HCT116 (cell line): ENCODE data around the gene TRPV4. TPM values are rescaled to one million over a fixed set of nuclear protein-coding genes. Genes with fewer than 3 reads are reported as not detected.

Experiments used
- ATAC-seq: fragments of 200-7000 bp; cut with Tn5 transposase; 2 replicates; pipeline ENCODE4 v1.9.1; 2020; ENCODE audit warnings: mild to moderate bottlenecking, moderate library complexity
- BruUV-seq: library from RNA; stranded (reverse); fragments of 400-500 nt; replicated peaks from 2 replicates; lab custom pipeline; 2021; lab: Mats Ljungman, UMichigan
- CTCF ChIA-PET: fragments of 300-600 bp; sonication (Branson Sonifier 250); formaldehyde crosslinking; loops from one replicate; lab custom pipeline; 2021; ENCODE audit warnings: antibody characterized with exemption; lab: Charles Lee
- POLR2A ChIA-PET: fragments of 300-600, 350-600 bp; sonication (Branson Sonifier 250); formaldehyde crosslinking; loops from one replicate; lab custom pipeline; 2021; ENCODE audit warnings: antibody characterized with exemption; lab: Charles Lee
- RAD21 ChIA-PET, 2 experiments: fragments of 300-600 bp; sonication (Branson Sonifier 250); formaldehyde crosslinking; loops; one replicate each; lab custom pipeline; 2023; ENCODE audit warnings: low total read pairs in 2 of 2; ENCODE audit not compliant: uncharacterized antibody in 2 of 2, unreplicated experiment in 2 of 2, low non-redundant PET in 1 of 2; lab: Charles Lee
- DNase-seq: peaks from one replicate; pipeline ENCODE4 v3.0.0-alpha.2; 2010; ENCODE audit warnings: low read depth, low spot score
- H2AFZ ChIP-seq: fragments of 200-600 bp; shearing (Covaris generic), sonication (generic); 2 replicates; pipeline ENCODE4 v1.6.1; 2017; ENCODE audit warnings: low read depth, mixed run types, mixed read lengths, antibody characterized with exemption, low read length; ENCODE audit not compliant: poor library complexity, severe bottlenecking
- H3K27ac ChIP-seq: 2 replicates; pipeline ENCODE4 v1.5.1; 2012; ENCODE audit warnings: low read depth, low read length
- H3K27me3 ChIP-seq: fragments of 200-600 bp; sonication (generic); 2 replicates; pipeline ENCODE4 v1.6.1; 2016; ENCODE audit warnings: mixed run types, low read length, mixed read lengths; ENCODE audit not compliant: insufficient read depth
- H3K36me3 ChIP-seq, 2 experiments: fragments of 200-500 bp in 1 of 2; fragments of 200-600 bp in 1 of 2; sonication (Bioruptor generic) in 1 of 2; sonication (generic) in 1 of 2; 2 replicates each; pipeline versions ENCODE4 v1.5.1 to v1.6.1; 2014 to 2016; ENCODE audit warnings: low read length in 2 of 2, inconsistent platforms in 1 of 2, mixed read lengths in 1 of 2, mixed run types in 1 of 2; ENCODE audit not compliant: insufficient read depth in 2 of 2, control insufficient read depth in 1 of 2
- H3K4me1 ChIP-seq, 2 experiments: fragments of 200-600 bp in 1 of 2; sonication (generic) in 1 of 2; 2 replicates each; pipeline versions ENCODE4 v1.5.1 to v1.6.1; 2012 to 2017; ENCODE audit warnings: low read length in 2 of 2, inconsistent platforms in 1 of 2, mild to moderate bottlenecking in 1 of 2, mixed read lengths in 1 of 2, mixed run types in 1 of 2, moderate library complexity in 1 of 2; ENCODE audit not compliant: insufficient read depth in 2 of 2, control insufficient read depth in 1 of 2
- H3K4me2 ChIP-seq: fragments of 200-600 bp; sonication (generic); 2 replicates; pipeline ENCODE4 v1.6.1; 2017; ENCODE audit warnings: mixed run types, low read length, mixed read lengths
- H3K4me3 ChIP-seq, 2 experiments: fragments of 200-600 bp in 1 of 2; sonication (generic) in 1 of 2; replicated peaks in 1 of 2; 2 replicates each; pipeline ENCODE4 v1.5.1; 2011 to 2016; ENCODE audit warnings: low read length in 2 of 2, control low read depth in 1 of 2, low read depth in 1 of 2, mild to moderate bottlenecking in 1 of 2, mixed read lengths in 1 of 2, mixed run types in 1 of 2
- H3K79me2 ChIP-seq: fragments of 200-600 bp; sonication (generic); 2 replicates; pipeline ENCODE4 v1.6.1; 2017; ENCODE audit warnings: mild to moderate bottlenecking, mixed run types, low read length, moderate library complexity, mixed read lengths; ENCODE audit not compliant: insufficient read depth
- H3K9ac ChIP-seq: fragments of 200-600 bp; sonication (generic); 2 replicates; pipeline ENCODE4 v1.6.1; 2016; ENCODE audit warnings: low read length, mixed read lengths
- H3K9me2 ChIP-seq: fragments of 200-600 bp; sonication (generic), shearing (Covaris generic); 2 replicates; pipeline ENCODE4 v1.6.1; 2017; ENCODE audit warnings: mixed run types, mild to moderate bottlenecking, moderate library complexity; ENCODE audit not compliant: insufficient read depth
- H3K9me3 ChIP-seq, 2 experiments: fragments of 200-500 bp in 1 of 2; fragments of 200-600 bp in 1 of 2; sonication (Bioruptor generic) in 1 of 2; sonication (generic) in 1 of 2; 2 replicates each; pipeline ENCODE4 v1.6.1; 2014 to 2017; ENCODE audit warnings: low read length in 2 of 2, mixed read lengths in 2 of 2, inconsistent platforms in 1 of 2, low read depth in 1 of 2, mild to moderate bottlenecking in 1 of 2, mixed run types in 1 of 2, moderate library complexity in 1 of 2; ENCODE audit not compliant: control insufficient read depth in 1 of 2, insufficient read depth in 1 of 2
- H4K20me1 ChIP-seq: fragments of 200-600 bp; sonication (generic), shearing (Covaris generic); 2 replicates; pipeline ENCODE4 v1.6.1; 2017; ENCODE audit warnings: mixed run types, mild to moderate bottlenecking, moderate library complexity; ENCODE audit not compliant: insufficient read depth
- CTCF ChIP-seq, 3 experiments: fragments of 200-600 bp in 1 of 3; sonication (generic) in 1 of 3; IDR thresholded peaks in 2 of 3; conservative IDR thresholded peaks in 1 of 3; 2 replicates each; pipeline ENCODE4 v1.5.1; 2012 to 2017; ENCODE audit warnings: low read depth in 2 of 3, low read length in 2 of 3, antibody characterized with exemption in 1 of 3, borderline replicate concordance in 1 of 3, control low read depth in 1 of 3, mild to moderate bottlenecking in 1 of 3, mixed read lengths in 1 of 3, mixed run types in 1 of 3, moderate library complexity in 1 of 3; ENCODE audit not compliant: insufficient read depth in 1 of 3
- EGR1 ChIP-seq: IDR thresholded peaks from 2 replicates; pipeline ENCODE4 v1.6.1; 2012; ENCODE audit warnings: low read depth
- EZH2phosphoT487 ChIP-seq: fragments of 200-600 bp; IDR thresholded peaks from 2 replicates; pipeline ENCODE4 v1.6.1; 2018; ENCODE audit warnings: antibody characterized with exemption, borderline replicate concordance
- RAD21 ChIP-seq: IDR thresholded peaks from 2 replicates; pipeline ENCODE4 v1.6.1; 2012; ENCODE audit warnings: low read depth, mild to moderate bottlenecking
- SIN3A ChIP-seq: IDR thresholded peaks from 2 replicates; pipeline ENCODE4 v1.6.1; 2012; ENCODE audit warnings: low read depth
- TCF7L2 ChIP-seq: IDR thresholded peaks from 2 replicates; pipeline ENCODE4 v1.7.0; 2011; ENCODE audit warnings: borderline replicate concordance, inconsistent platforms; ENCODE audit not compliant: insufficient read depth, insufficient read length; ENCODE audit errors: extremely low read depth
- ZNF274 ChIP-seq: fragments of 200-500 bp; sonication (Bioruptor generic); IDR thresholded peaks from 2 replicates; pipeline ENCODE4 v1.6.1; 2014; ENCODE audit warnings: mild to moderate bottlenecking, low read depth, low read length, inconsistent platforms
- intact Hi-C: fragments of 100-400 bp; cut with micrococcal nuclease; formaldehyde crosslinking; loops from 2 replicates; pipeline ENCODE4 v1.10.0; 2022
- total RNA-seq: library from RNA; stranded (reverse); gene quantifications from one replicate; pipeline ENCODE4 v1.2.1, GENCODE V29; 2021; ENCODE audit not compliant: unreplicated experiment
- TF ChIP-seq, protein P1 (sequence below): IDR thresholded peaks from 2 replicates; pipeline ENCODE4 v1.6.1; 2012

The TRPV4 gene
- total RNA-seq, 1 experiment from 2014 or later = 0.54 TPM

- H3K9ac ChIP-seq = no peak overlapping the region
- H4K20me1 ChIP-seq = no peaks in the 10 kb centered on the region
- DNase-seq (no peak), ATAC-seq (no peak)
- POLR2A ChIA-PET = no interaction called here
- H3K36me3 ChIP-seq = no peaks in the 10 kb centered on the region
- CTCF ChIA-PET = no interaction called here
- H3K9me3 ChIP-seq = no peaks in the 10 kb centered on the region
- BruUV-seq = no TSS peak
- intact Hi-C loops = no loop called here
- no peak overlapping the region for H3K4me2 ChIP-seq
- no peaks in the 10 kb centered on the region for H3K79me2 ChIP-seq
- H3K4me1 ChIP-seq = no peaks in the 10 kb centered on the region
- no peak for TF ChIP-seq ZNF274
- TF ChIP-seq EGR1 = no peak
- no peak for TF ChIP-seq CTCF (IDR thresholded peaks at IDR 0.05 in 2 of 3, conservative IDR thresholded peaks at IDR 0.05 in 1 of 3; ENCODE audit: borderline replicate concordance in 1 of 3, insufficient read depth in 1 of 3, low read depth in 2 of 3, low read length in 2 of 3)
- TF ChIP-seq SIN3A = no peak
- TF ChIP-seq TCF7L2 = no peak
- TF ChIP-seq, protein P1, sequence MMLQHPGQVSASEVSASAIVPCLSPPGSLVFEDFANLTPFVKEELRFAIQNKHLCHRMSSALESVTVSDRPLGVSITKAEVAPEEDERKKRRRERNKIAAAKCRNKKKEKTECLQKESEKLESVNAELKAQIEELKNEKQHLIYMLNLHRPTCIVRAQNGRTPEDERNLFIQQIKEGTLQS = no peak
- TF ChIP-seq EZH2phosphoT487 = no peak
- TF ChIP-seq RAD21 = no peak
- TF ChIP-seq, all 23 proteins: peak for 0
- RAD21 ChIA-PET = no interaction called here
- Histone ChIP-seq H2AFZ (no peak overlapping the region), H3K27me3 (no peaks in the 10 kb centered on the region), H3K9me2 (no peaks in the 10 kb centered on the region), H3K27ac (no peak overlapping the region), H3K4me3 (no peak overlapping the region)
Measured at GRCh38 chr12:109743076-109743910, 89.9 kb downstream of the TRPV4 start.
